Measurements from ENCODE around the gene C1RL.

- TF ChIP-seq, protein P1, sequence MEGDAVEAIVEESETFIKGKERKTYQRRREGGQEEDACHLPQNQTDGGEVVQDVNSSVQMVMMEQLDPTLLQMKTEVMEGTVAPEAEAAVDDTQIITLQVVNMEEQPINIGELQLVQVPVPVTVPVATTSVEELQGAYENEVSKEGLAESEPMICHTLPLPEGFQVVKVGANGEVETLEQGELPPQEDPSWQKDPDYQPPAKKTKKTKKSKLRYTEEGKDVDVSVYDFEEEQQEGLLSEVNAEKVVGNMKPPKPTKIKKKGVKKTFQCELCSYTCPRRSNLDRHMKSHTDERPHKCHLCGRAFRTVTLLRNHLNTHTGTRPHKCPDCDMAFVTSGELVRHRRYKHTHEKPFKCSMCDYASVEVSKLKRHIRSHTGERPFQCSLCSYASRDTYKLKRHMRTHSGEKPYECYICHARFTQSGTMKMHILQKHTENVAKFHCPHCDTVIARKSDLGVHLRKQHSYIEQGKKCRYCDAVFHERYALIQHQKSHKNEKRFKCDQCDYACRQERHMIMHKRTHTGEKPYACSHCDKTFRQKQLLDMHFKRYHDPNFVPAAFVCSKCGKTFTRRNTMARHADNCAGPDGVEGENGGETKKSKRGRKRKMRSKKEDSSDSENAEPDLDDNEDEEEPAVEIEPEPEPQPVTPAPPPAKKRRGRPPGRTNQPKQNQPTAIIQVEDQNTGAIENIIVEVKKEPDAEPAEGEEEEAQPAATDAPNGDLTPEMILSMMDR (IDR thresholded peaks at IDR 0.05; ENCODE audit: insufficient read depth, low read length): no peak
- TF ChIP-seq POLR2AphosphoS5 (IDR thresholded peaks at IDR 0.05; ENCODE audit: low read depth) (no peak), GABPA (IDR thresholded peaks at IDR 0.05; ENCODE audit: low read depth) (no peak), SPI1 (IDR thresholded peaks at IDR 0.05; ENCODE audit: borderline replicate concordance, low read depth) (no peak)
- TF ChIP-seq, protein P2, sequence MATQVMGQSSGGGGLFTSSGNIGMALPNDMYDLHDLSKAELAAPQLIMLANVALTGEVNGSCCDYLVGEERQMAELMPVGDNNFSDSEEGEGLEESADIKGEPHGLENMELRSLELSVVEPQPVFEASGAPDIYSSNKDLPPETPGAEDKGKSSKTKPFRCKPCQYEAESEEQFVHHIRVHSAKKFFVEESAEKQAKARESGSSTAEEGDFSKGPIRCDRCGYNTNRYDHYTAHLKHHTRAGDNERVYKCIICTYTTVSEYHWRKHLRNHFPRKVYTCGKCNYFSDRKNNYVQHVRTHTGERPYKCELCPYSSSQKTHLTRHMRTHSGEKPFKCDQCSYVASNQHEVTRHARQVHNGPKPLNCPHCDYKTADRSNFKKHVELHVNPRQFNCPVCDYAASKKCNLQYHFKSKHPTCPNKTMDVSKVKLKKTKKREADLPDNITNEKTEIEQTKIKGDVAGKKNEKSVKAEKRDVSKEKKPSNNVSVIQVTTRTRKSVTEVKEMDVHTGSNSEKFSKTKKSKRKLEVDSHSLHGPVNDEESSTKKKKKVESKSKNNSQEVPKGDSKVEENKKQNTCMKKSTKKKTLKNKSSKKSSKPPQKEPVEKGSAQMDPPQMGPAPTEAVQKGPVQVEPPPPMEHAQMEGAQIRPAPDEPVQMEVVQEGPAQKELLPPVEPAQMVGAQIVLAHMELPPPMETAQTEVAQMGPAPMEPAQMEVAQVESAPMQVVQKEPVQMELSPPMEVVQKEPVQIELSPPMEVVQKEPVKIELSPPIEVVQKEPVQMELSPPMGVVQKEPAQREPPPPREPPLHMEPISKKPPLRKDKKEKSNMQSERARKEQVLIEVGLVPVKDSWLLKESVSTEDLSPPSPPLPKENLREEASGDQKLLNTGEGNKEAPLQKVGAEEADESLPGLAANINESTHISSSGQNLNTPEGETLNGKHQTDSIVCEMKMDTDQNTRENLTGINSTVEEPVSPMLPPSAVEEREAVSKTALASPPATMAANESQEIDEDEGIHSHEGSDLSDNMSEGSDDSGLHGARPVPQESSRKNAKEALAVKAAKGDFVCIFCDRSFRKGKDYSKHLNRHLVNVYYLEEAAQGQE (IDR thresholded peaks at IDR 0.05; ENCODE audit: insufficient replicate concordance, low read depth): no peak
Measured at GRCh38 chr12:7131502-7131866, 22.5 kb upstream of the C1RL start.

Data from HL-60 (cell line).